BLaER1 (cell line): Measurements from ENCODE around the gene CALCOCO1.
A peak's percentile ranks its signal among the peaks of the same experiment; 100 is the strongest.
"Not testable (repeated sequence)": the region's sequence is repeated elsewhere in the genome, so short reads cannot be mapped to it uniquely, and the experiment has no call there.

ENCODE experiments used
- H3K27ac ChIP-seq: shearing (Covaris generic); formaldehyde crosslinking; 2 replicates; pipeline ENCODE4 v1.8.1; 2022
- H3K27me3 ChIP-seq: shearing (Covaris generic); formaldehyde crosslinking; 2 replicates; pipeline ENCODE4 v1.8.1; 2022
- H3K36me3 ChIP-seq: shearing (Covaris generic); formaldehyde crosslinking; 2 replicates; pipeline ENCODE4 v1.8.1; 2022
- H3K4me1 ChIP-seq: shearing (Covaris generic); formaldehyde crosslinking; 2 replicates; pipeline ENCODE4 v1.8.1; 2022
- H3K4me2 ChIP-seq: shearing (Covaris generic); formaldehyde crosslinking; 2 replicates; pipeline ENCODE4 v1.8.1; 2022
- H3K4me3 ChIP-seq: shearing (Covaris generic); formaldehyde crosslinking; 2 replicates; pipeline ENCODE4 v1.8.1; 2022
- H3K9ac ChIP-seq: shearing (Covaris generic); formaldehyde crosslinking; 2 replicates; pipeline ENCODE4 v1.8.1; 2022
- H3K9me3 ChIP-seq: shearing (Covaris generic); formaldehyde crosslinking; 2 replicates; pipeline ENCODE4 v1.8.1; 2022
- H4K20me1 ChIP-seq: shearing (Covaris generic); formaldehyde crosslinking; 2 replicates; pipeline ENCODE4 v1.8.1; 2022
- Cebpa-rat ChIP-seq: shearing (Covaris generic); IDR thresholded peaks from 2 replicates; pipeline ENCODE4 v1.8.1; 2022

Gene CALCOCO1, protein sequence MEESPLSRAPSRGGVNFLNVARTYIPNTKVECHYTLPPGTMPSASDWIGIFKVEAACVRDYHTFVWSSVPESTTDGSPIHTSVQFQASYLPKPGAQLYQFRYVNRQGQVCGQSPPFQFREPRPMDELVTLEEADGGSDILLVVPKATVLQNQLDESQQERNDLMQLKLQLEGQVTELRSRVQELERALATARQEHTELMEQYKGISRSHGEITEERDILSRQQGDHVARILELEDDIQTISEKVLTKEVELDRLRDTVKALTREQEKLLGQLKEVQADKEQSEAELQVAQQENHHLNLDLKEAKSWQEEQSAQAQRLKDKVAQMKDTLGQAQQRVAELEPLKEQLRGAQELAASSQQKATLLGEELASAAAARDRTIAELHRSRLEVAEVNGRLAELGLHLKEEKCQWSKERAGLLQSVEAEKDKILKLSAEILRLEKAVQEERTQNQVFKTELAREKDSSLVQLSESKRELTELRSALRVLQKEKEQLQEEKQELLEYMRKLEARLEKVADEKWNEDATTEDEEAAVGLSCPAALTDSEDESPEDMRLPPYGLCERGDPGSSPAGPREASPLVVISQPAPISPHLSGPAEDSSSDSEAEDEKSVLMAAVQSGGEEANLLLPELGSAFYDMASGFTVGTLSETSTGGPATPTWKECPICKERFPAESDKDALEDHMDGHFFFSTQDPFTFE

DNA sequence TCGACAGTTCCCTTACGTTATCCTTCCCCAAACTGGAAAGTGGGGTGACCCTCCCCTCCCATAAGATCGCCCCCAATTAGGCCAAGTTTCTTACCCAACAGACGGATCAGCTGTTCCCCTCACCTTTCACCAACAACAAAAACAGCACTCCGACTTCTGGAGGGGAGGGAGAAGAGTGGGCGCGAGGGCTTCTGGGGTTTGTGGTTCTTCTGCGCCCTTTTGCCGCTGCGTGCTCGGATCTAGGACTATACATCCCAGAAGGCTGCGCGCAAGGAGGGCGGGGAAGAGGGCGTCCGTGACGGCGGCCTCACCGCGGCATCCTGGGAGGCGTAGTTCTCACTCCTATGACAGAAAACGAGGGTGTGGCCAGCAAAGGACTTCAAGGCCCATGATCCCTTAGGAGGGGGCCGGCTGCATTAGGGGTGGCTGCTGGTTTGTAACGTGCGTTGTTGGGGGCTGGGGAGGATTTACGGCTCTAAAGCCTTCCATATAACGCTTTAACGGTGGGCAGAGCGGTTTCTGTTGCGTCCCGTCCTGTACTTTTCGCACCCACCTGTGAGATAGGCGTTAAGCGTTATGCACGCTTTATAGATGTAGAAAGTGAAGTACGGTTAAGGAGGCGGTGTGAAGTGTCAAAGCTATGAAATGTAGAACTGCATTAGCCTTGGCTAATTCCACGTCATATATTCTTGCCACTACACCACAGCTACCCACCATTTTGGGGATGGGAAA lies at the start of gene CALCOCO1:
Gene CALCOCO1 (minus strand): TSS at position 143 of the 732 bp plus-strand sequence. CDS start 2,210 bp downstream, outside the sequence.
- Histone ChIP-seq H3K4me3 (peak within 1 kb of the TSS; percentile 82), H3K27ac (no peak within 1 kb of the TSS), H3K27me3 (no peaks in the 10 kb centered on the region), H3K9me3 (no peaks in the 10 kb centered on the region), H3K36me3 (peaks cover 28% of the 10 kb centered on the region), H3K9ac (peak within 1 kb of the TSS; percentile 79), H3K4me1 (peaks cover 20% of the 10 kb centered on the region), H3K4me2 (peak within 1 kb of the TSS; percentile 88), H4K20me1 (peaks cover 10% of the 10 kb centered on the region; the same call in 1 of the 2 replicates)
- TF ChIP-seq Cebpa-rat = no peak

DNA sequence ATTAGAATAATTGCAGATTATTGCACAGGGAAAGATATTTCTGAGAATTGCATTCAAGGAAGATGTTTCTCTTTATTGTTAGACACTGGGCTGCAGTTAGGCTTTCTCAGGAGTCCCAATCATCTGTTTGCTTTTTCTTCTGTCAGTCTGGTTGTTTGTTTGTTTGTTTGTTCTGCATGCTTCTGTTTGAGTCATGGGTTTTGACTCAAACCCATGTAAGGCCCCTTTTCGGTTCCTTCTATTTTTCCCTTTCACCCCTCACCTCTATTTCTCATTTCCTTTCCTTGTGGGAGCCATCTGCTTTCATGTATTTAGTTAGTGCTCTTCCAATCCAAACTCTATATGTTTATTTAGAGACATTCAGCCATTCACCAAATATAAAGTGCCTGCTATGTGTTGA lies 49.6 kb upstream of the CALCOCO1 start:
- Histone ChIP-seq H3K27ac (no peak overlapping the region), H3K9ac (no peak overlapping the region), H3K4me3 (no peak overlapping the region), H3K27me3 (no peaks in the 10 kb centered on the region), H4K20me1 (no peaks in the 10 kb centered on the region), H3K9me3 (no peaks in the 10 kb centered on the region), H3K36me3 (no peaks in the 10 kb centered on the region), H3K4me2 (no peak overlapping the region), H3K4me1 (no peaks in the 10 kb centered on the region)
- TF ChIP-seq Cebpa-rat = no peak

DNA sequence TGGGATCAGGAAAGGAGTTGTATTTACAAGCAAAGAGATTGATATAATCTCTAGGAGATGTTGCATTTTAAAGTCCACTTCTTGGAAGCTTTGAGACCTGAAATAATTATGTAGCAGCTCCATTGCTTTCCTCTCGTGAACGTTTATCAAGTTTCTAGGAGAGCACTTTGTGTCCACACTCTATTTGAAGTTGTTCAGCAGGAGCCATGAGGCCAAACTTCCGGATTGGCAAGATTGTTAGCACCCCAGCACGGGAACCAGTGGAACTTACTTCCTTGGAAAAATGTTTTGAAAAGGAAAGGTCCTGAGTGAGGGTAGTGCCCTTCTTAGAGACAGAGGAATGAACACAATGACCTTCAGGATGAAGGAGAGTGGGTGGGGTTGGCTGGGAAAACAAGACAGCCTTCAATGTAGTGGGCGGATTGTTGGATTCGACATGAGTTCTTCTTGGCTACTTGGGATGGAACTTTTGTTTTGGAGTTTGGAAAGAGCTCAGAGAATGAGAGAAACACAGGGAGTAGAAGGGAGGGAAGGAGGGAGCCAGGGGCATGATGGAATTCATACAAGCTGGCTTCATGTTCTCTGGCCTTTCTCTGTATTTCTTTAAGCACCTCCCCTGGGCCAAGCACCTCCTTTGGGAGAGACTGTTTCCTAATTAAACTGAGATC lies 48.4 kb upstream of the CALCOCO1 start:
- Histone ChIP-seq H3K4me1 (no peaks in the 10 kb centered on the region), H3K27ac (no peak overlapping the region), H3K27me3 (no peaks in the 10 kb centered on the region), H3K4me2 (no peak overlapping the region), H3K9me3 (no peaks in the 10 kb centered on the region), H3K36me3 (no peaks in the 10 kb centered on the region), H3K9ac (no peak overlapping the region), H3K4me3 (no peak overlapping the region), H4K20me1 (no peaks in the 10 kb centered on the region)
- TF ChIP-seq Cebpa-rat = no peak

DNA sequence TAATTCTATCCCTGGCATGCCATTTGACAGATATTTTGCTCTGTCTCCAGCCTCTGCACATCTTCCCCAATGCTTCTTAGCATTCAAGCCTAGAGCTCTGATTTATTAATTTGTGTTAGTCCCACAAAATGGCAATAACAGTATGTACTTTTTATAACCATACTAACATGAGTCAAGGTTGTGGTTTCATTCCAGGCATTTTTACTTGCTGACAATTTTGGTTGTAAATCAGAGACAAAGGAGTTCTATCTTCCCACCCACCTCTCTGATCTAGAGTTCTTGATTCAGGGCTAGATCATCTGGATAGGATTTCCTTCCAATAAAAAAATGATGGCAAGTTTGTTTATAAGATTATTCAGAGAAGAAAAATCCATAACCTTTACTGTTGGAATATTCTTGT lies 43.0 kb upstream of the CALCOCO1 start:
- Histone ChIP-seq H3K4me1 (no peaks in the 10 kb centered on the region), H3K4me3 (no peak overlapping the region), H3K9me3 (no peaks in the 10 kb centered on the region), H3K27me3 (no peaks in the 10 kb centered on the region), H3K9ac (no peak overlapping the region), H3K4me2 (no peak overlapping the region), H3K36me3 (no peaks in the 10 kb centered on the region), H3K27ac (no peak overlapping the region), H4K20me1 (no peaks in the 10 kb centered on the region)
- TF ChIP-seq Cebpa-rat = no peak

DNA sequence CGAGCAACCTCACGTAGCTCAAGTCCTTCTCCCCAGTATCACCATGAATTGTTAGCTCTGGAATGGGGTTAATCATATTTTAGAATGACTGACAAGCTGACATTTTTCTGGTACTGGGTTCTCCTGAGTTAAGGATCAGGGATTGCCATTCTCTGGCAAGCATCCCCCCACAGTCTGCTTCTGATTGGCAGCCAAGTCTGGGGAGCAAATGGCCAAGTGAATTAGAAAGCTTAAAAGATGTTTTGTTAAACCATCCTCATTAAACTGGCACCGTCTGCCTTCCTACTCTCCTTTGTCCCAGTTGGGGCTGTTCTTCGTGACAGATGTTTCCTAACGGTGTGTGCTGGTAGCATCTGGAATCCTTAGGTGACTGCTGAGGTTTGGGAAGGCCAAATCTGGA lies 41.7 kb upstream of the CALCOCO1 start:
- Histone ChIP-seq H3K27ac (no peak overlapping the region), H3K4me3 (no peak overlapping the region), H3K4me2 (no peak overlapping the region), H3K9me3 (no peaks in the 10 kb centered on the region), H3K9ac (no peak overlapping the region), H3K4me1 (no peaks in the 10 kb centered on the region), H3K36me3 (no peaks in the 10 kb centered on the region), H4K20me1 (no peaks in the 10 kb centered on the region), H3K27me3 (no peaks in the 10 kb centered on the region)
- TF ChIP-seq Cebpa-rat = no peak

DNA sequence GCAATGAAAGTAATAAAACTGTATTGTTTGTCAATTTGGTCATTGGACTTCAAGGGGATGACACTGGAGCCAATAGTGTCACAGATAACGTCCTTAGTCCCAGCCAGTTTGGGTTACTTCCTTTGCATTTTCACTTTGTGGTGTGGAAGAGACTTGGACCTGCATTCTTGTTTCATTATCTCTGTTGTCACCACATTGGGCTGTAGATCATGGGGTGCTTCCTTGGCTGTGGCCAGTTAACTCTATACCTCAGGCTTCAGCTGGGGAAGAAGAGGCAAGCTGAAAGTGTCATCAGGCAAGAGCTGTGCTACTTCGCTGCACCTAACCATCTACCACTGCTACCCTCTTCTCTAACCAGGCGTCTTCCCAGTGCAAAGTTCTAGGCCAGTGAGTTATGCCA lies 39.6 kb upstream of the CALCOCO1 start:
- H3K27ac ChIP-seq = no peak overlapping the region
- H3K9me3 ChIP-seq = no peaks in the 10 kb centered on the region
- no peak overlapping the region for H3K4me3 ChIP-seq
- H3K9ac ChIP-seq = no peak overlapping the region
- no peaks in the 10 kb centered on the region for H4K20me1 ChIP-seq
- TF ChIP-seq Cebpa-rat = no peak
- no peaks in the 10 kb centered on the region for H3K4me1 ChIP-seq
- no peaks in the 10 kb centered on the region for H3K36me3 ChIP-seq
- no peaks in the 10 kb centered on the region for H3K27me3 ChIP-seq
- H3K4me2 ChIP-seq = no peak overlapping the region

DNA sequence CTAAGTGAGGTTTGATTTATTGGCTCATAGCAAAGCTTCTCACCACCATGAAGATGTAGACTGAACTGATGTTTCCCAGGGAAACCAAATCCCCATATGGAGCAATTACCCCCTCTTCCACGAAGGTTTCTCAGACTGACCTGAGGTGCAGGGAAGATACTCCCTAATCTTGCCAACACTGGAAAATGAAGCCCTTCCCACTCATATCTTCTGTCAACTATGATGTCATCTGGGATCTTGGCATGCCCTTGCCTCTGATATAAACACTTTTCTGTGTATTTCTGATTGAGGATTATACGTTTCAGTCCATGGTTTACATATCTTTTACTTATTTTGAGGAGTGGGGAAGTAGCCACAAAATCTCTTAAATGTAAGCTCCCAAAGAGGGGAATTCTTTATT lies 38.6 kb upstream of the CALCOCO1 start:
- H3K4me3 ChIP-seq = no peak overlapping the region
- H3K9ac ChIP-seq = no peak overlapping the region
- TF ChIP-seq Cebpa-rat = no peak
- no peaks in the 10 kb centered on the region for H3K36me3 ChIP-seq
- H3K9me3 ChIP-seq = no peaks in the 10 kb centered on the region
- H4K20me1 ChIP-seq = no peaks in the 10 kb centered on the region
- H3K27ac ChIP-seq = no peak overlapping the region
- H3K4me2 ChIP-seq = no peak overlapping the region
- no peaks in the 10 kb centered on the region for H3K27me3 ChIP-seq
- no peaks in the 10 kb centered on the region for H3K4me1 ChIP-seq

DNA sequence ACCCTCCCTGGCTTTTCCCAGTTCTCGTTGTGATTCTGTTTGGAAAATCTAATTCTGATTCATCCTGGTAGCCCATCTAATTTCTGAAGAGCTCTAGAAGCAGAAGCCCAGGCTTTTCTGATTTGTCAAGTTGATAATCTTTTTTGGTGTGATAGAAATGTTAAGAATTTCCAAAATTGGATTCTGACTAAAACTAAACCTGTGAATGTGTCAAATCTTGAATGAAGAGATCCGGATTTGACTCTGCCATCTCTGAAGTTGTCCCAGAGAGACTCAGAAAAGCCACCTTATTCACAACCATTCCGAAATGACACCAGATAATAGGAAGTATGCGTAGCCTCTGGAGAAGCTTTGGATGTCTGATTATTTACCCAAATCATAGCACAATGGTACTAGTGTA lies 37.4 kb upstream of the CALCOCO1 start:
- no peaks in the 10 kb centered on the region for H3K4me1 ChIP-seq
- no peak overlapping the region for H3K9ac ChIP-seq
- no peak overlapping the region for H3K4me2 ChIP-seq
- H4K20me1 ChIP-seq = no peaks in the 10 kb centered on the region
- H3K27ac ChIP-seq = no peak overlapping the region
- H3K9me3 ChIP-seq = no peaks in the 10 kb centered on the region
- no peak for TF ChIP-seq Cebpa-rat
- no peak overlapping the region for H3K4me3 ChIP-seq
- H3K27me3 ChIP-seq = peaks cover 4% of the 10 kb centered on the region; the same call in 1 of the 2 replicates
- no peaks in the 10 kb centered on the region for H3K36me3 ChIP-seq

DNA sequence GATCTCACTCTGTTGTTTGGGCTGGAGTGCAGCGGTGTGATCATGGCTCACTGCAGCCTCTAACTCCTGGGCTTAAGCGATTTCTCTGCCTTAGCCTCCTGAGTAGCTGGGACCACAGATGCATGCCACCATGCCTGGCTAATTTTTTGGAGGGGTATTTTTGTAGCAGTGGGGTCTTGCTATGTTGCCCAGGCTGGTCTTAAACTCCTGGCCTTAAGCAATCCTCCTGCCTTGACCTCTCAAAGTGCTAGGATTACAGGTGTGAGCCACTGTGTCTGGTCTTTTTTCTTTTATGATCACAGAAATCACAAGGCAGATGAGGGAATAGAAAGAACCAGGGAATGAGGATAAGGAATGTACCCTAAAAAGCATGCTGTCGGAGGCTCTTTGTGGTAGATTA lies 35.5 kb upstream of the CALCOCO1 start:
- not testable (repeated sequence) for H3K4me3 ChIP-seq, H3K9me3 ChIP-seq, H4K20me1 ChIP-seq, H3K27ac ChIP-seq, H3K36me3 ChIP-seq, H3K4me2 ChIP-seq, H3K9ac ChIP-seq, H3K4me1 ChIP-seq
- H3K27me3 ChIP-seq = peaks cover 22% of the 10 kb centered on the region

DNA sequence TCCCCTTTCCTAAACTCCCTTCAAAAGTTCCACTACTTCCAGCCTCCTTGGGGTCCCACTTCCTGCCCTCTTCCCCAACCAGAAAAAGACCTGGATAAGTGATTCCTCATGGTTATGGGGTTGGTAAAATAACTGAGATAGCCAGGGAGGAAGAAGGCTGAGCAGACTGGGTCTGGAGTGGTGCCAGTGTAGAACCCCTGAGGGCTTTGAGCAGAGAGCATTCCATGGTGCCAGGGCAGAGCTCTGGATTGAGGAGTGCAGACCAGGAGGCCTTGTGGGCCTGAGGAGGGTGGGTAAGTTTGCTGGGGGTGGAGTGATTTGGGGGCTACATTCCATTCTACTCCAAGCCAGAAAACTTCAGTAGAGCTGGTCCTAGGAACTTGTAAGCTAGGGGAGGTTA lies 34.1 kb upstream of the CALCOCO1 start:
- no peaks in the 10 kb centered on the region for H3K36me3 ChIP-seq

More for the DNA sequence above, 34.1 kb upstream of the CALCOCO1 start:
- Histone ChIP-seq H3K4me3 (no peak overlapping the region), H3K4me1 (peaks cover 11% of the 10 kb centered on the region), H4K20me1 (no peaks in the 10 kb centered on the region), H3K4me2 (no peak overlapping the region), H3K9me3 (no peaks in the 10 kb centered on the region), H3K9ac (no peak overlapping the region), H3K27ac (no peak overlapping the region), H3K27me3 (peaks cover 32% of the 10 kb centered on the region)
- no peak for TF ChIP-seq Cebpa-rat
